HepG2 (cell line): ENCODE results near the gene DCTN3. TPM values are rescaled to one million over a fixed set of nuclear protein-coding genes. Genes with fewer than 3 reads are reported as not detected.

Experiments
- ARID3A ChIP-seq: IDR thresholded peaks from 2 replicates; pipeline ENCODE4 v1.6.1; 2012; ENCODE audit warnings: low read depth, low read length, improper control_type of control experiment
- CHCHD3 ChIP-seq: sonication (generic); formaldehyde crosslinking; IDR thresholded peaks from 2 replicates; pipeline ENCODE4 v1.8.0; 2022; ENCODE audit warnings: mild to moderate bottlenecking, missing genetic modification reagents, moderate library complexity
- E2F1 ChIP-seq: sonication (generic); formaldehyde crosslinking; IDR thresholded peaks from 2 replicates; pipeline ENCODE4 v1.5.0; 2020; ENCODE audit warnings: missing genetic modification reagents
- HMGXB3 ChIP-seq: sonication (generic); formaldehyde crosslinking; IDR thresholded peaks from 2 replicates; pipeline ENCODE4 v1.4.0; 2020; ENCODE audit warnings: missing genetic modification reagents, borderline replicate concordance
- KLF9 ChIP-seq: IDR thresholded peaks from 2 replicates; pipeline ENCODE4 v1.6.1; 2016; ENCODE audit warnings: low read depth
- NCOA1 ChIP-seq: sonication (generic); formaldehyde crosslinking; IDR thresholded peaks from 2 replicates; pipeline ENCODE4 v1.9.0; 2021; ENCODE audit warnings: missing genetic modification reagents
- PAXIP1 ChIP-seq: sonication (generic); formaldehyde crosslinking; conservative IDR thresholded peaks from 2 replicates; pipeline ENCODE4 v1.4.0; 2020; ENCODE audit warnings: mild to moderate bottlenecking, missing genetic modification reagents, moderate library complexity
- SKI ChIP-seq: fragments of 450-650 bp; IDR thresholded peaks from one replicate; pipeline ENCODE4 v1.6.1; 2018; ENCODE audit warnings: mild to moderate bottlenecking; ENCODE audit not compliant: partially characterized antibody
- SP1 ChIP-seq, 2 experiments: fragments of 450-650 bp in 1 of 2; sonication (generic) in 1 of 2; formaldehyde crosslinking in 1 of 2; IDR thresholded peaks; 2 replicates each; pipeline versions ENCODE4 v1.4.0 to v1.6.1; 2016 to 2020; ENCODE audit warnings: missing genetic modification reagents in 1 of 2
- TFAP4 ChIP-seq: sonication (generic); IDR thresholded peaks from 2 replicates; pipeline ENCODE4 v1.6.1; 2016; ENCODE audit warnings: low read depth, borderline replicate concordance
- ZNF230 ChIP-seq: sonication (generic); formaldehyde crosslinking; IDR thresholded peaks from 2 replicates; pipeline ENCODE4 v1.4.0; 2020; ENCODE audit warnings: mild to moderate bottlenecking, missing genetic modification reagents
- ZNF34 ChIP-seq: sonication (generic); formaldehyde crosslinking; IDR thresholded peaks from 2 replicates; pipeline ENCODE4 v1.4.0; 2020; ENCODE audit warnings: mild to moderate bottlenecking, missing genetic modification reagents, borderline replicate concordance
- ZNF362 ChIP-seq: sonication (generic); formaldehyde crosslinking; IDR thresholded peaks from 2 replicates; pipeline ENCODE4 v1.4.0; 2020; ENCODE audit warnings: missing genetic modification reagents, mild to moderate bottlenecking, borderline replicate concordance
- ZNF564 ChIP-seq: sonication (generic); formaldehyde crosslinking; IDR thresholded peaks from 2 replicates; pipeline ENCODE4 v1.8.1; 2023; ENCODE audit warnings: mild to moderate bottlenecking, missing genetic modification reagents
- polyA plus RNA-seq, 8 experiments: library from polyadenylated mRNA; depleted of rRNA in 3 of 8; stranded (reverse) in 7 of 8; unstranded in 1 of 8; fragments of >200 nt; fragmentation: Illumina TruSeq in 4 of 8; extraction: Trizol in 4 of 8; gene quantifications; 2 replicates each; pipeline versions ENCODE4 v1.2.1 to v1.2.3, GENCODE V29; 2011 to 2016; ENCODE audit warnings: low read depth in 4 of 8, missing spikeins in 1 of 8, mixed read lengths in 1 of 8; ENCODE audit not compliant: insufficient read depth in 1 of 8
- total RNA-seq, 5 experiments: library from RNA; depleted of rRNA; stranded (reverse); fragments of >200 nt; fragmentation: Illumina TruSeq; extraction: Trizol; gene quantifications; 2 replicates each; pipeline ENCODE4 v1.2.3, GENCODE V29; 2016; ENCODE audit warnings: low read depth in 1 of 5

The DCTN3 gene
- total and polyA plus RNA-seq, 2 of the 13 experiments (the other 11 are each of a cell fraction or from before 2014, with no cell fraction given), result 27.4 to 34.5 TPM

- TF ChIP-seq PAXIP1 (CRISPR knock-in tag) (peak; percentile 14; the same call in 1 of the 2 replicates), E2F1 (CRISPR knock-in tag) (no peak), ZNF230 (CRISPR knock-in tag) (no peak), ARID3A (no peak), ZNF564 (CRISPR knock-in tag) (peak; percentile 87), TFAP4 (peak; percentile 10; the same call in 1 of the 2 replicates), ZNF362 (CRISPR knock-in tag) (no peak; the same call in 1 of the 2 replicates), ZNF34 (CRISPR knock-in tag) (0 out of 2 replicates have a peak, but pooled peaks have one; percentile 41), SKI (peak; percentile 48), SP1 (IDR thresholded peaks at IDR 0.05) (no peak), SP1 (CRISPR knock-in tag; IDR thresholded peaks at IDR 0.05) (peak; percentile 94), CHCHD3 (CRISPR knock-in tag) (peak; percentile 81), HMGXB3 (no peak), NCOA1 (CRISPR knock-in tag) (no peak), KLF9 (no peak)
Measured at GRCh38 chr9:34637356-34638137, 17.3 kb upstream of the DCTN3 start, which contains the start of gene SIGMAR1 (continued).
